ENCODE data around the gene SLC4A3. TPM values are rescaled to one million over a fixed set of nuclear protein-coding genes. Genes with fewer than 3 reads are reported as not detected.

SLC4A3 gene
- total RNA-seq, 1 experiment from 2014 or later: 20.2 TPM

GRCh38 chr2:219688560-219689445 is 61.4 kb downstream of the SLC4A3 start:
- peak overlapping the region; percentile 57 for H3K4me3 Mint-ChIP-seq (ENCODE audit: low read depth, unreplicated experiment)
- TSS peak; percentile 15 for BruUV-seq (replicated peaks)

GRCh38 chr2:219689676-219690628 is 62.5 kb downstream of the SLC4A3 start:
- Mint-ChIP-seq H3K9me3 (ENCODE audit: low read depth, unreplicated experiment) (no peaks in the 10 kb centered on the region), H3K27ac (ENCODE audit: unreplicated experiment) (peak overlapping the region; percentile 100), H3K36me3 (ENCODE audit: insufficient read depth, unreplicated experiment) (peaks cover 29% of the 10 kb centered on the region)

More at GRCh38 chr2:219688560-219689445, 61.4 kb downstream of the SLC4A3 start:
- H3K9me3 Mint-ChIP-seq (ENCODE audit: low read depth, unreplicated experiment): no peaks in the 10 kb centered on the region
- TF ChIP-seq CTCF (IDR thresholded peaks at IDR 0.05; ENCODE audit: unreplicated experiment): no peak
- peaks cover 35% of the 10 kb centered on the region for H3K36me3 Mint-ChIP-seq (ENCODE audit: insufficient read depth, unreplicated experiment)
- H3K4me1 Mint-ChIP-seq (ENCODE audit: low read depth, unreplicated experiment): peaks cover 47% of the 10 kb centered on the region
- H3K27me3 Mint-ChIP-seq (ENCODE audit: unreplicated experiment): no peaks in the 10 kb centered on the region
- peak overlapping the region; percentile 100 for H3K27ac Mint-ChIP-seq (ENCODE audit: unreplicated experiment)
- CTCF ChIA-PET: interaction anchor here (0.5 to 2.2 kb wide), 15 partner anchors 11 to 528 kb away, joined by 3 to 17 read pairs (median 6); partner anchors contain the start of genes CHPF and TMEM198
- peak; percentile 72 for DNase-seq
- intact Hi-C loops (cut with micrococcal nuclease; ENCODE audit: unreplicated experiment): loop anchor here (1.0 kb wide), 3 partner anchors 27 to 148 kb away; no protein-coding TSS in a partner anchor

GRCh38 chr2:219691571-219691970 is 64.1 kb downstream of the SLC4A3 start:
- H3K27me3 Mint-ChIP-seq (ENCODE audit: unreplicated experiment): no peaks in the 10 kb centered on the region
- CTCF ChIA-PET: interaction anchor here (1.0 kb wide), 1 partner anchor 46 kb away, joined by 3 read pairs; no protein-coding TSS in a partner anchor
- intact Hi-C loops (cut with micrococcal nuclease; ENCODE audit: unreplicated experiment): no loop called here

More at GRCh38 chr2:219689676-219690628, 62.5 kb downstream of the SLC4A3 start:
- Mint-ChIP-seq H3K4me3 (ENCODE audit: low read depth, unreplicated experiment) (no peak overlapping the region), H3K27me3 (ENCODE audit: unreplicated experiment) (no peaks in the 10 kb centered on the region), H3K4me1 (ENCODE audit: low read depth, unreplicated experiment) (peaks cover 36% of the 10 kb centered on the region)
- peak; percentile 68 for TF ChIP-seq CTCF (IDR thresholded peaks at IDR 0.05; ENCODE audit: unreplicated experiment)
- DNase-seq: peak; percentile 75
- BruUV-seq (replicated peaks): no TSS peak
- CTCF ChIA-PET: interaction anchor here (0.6 to 2.2 kb wide), 12 partner anchors 10 to 237 kb away, joined by 3 to 17 read pairs (median 6); partner anchors contain the start of genes CHPF and TMEM198
- intact Hi-C loops (cut with micrococcal nuclease; ENCODE audit: unreplicated experiment): loop anchor here (1.0 kb wide), 2 partner anchors 48 to 149 kb away; no protein-coding TSS in a partner anchor

More at GRCh38 chr2:219691571-219691970, 64.1 kb downstream of the SLC4A3 start:
- BruUV-seq (replicated peaks): no TSS peak
- H3K4me3 Mint-ChIP-seq (ENCODE audit: low read depth, unreplicated experiment): no peak overlapping the region
- no peak for TF ChIP-seq CTCF (IDR thresholded peaks at IDR 0.05; ENCODE audit: unreplicated experiment)
- H3K36me3 Mint-ChIP-seq (ENCODE audit: insufficient read depth, unreplicated experiment): peaks cover 13% of the 10 kb centered on the region
- no peak for DNase-seq
- H3K4me1 Mint-ChIP-seq (ENCODE audit: low read depth, unreplicated experiment): peaks cover 25% of the 10 kb centered on the region
- no peaks in the 10 kb centered on the region for H3K9me3 Mint-ChIP-seq (ENCODE audit: low read depth, unreplicated experiment)
- H3K27ac Mint-ChIP-seq (ENCODE audit: unreplicated experiment): no peak overlapping the region

Other genes starting within 250 kb of the SLC4A3 start
- gene DNPEP, start 239.7 kb upstream of the SLC4A3 start, total RNA-seq (2022): 70.3 and 75.1 TPM in 2 replicates
- gene DES, start 209.3 kb upstream of the SLC4A3 start, total RNA-seq (2022): not detected in 2 replicates
- 13.4 and 16.7 TPM in 2 replicates for gene SPEG, start 192.8 kb upstream of the SLC4A3 start, total RNA-seq (2022)
- gene GMPPA, start 128.7 kb upstream of the SLC4A3 start, total RNA-seq (2022): 53.0 and 59.4 TPM in 2 replicates
- 0.17 TPM in 1 of 2 replicates, not detected in the other for gene ASIC4, start 113.1 kb upstream of the SLC4A3 start, total RNA-seq (2022)
- gene CHPF, start 83.8 kb upstream of the SLC4A3 start, total RNA-seq (2022): 139 and 141 TPM in 2 replicates
- gene TMEM198, start 83.6 kb upstream of the SLC4A3 start, total RNA-seq (2022): 5.2 and 5.9 TPM in 2 replicates
- 65.9 and 76.5 TPM in 2 replicates for gene OBSL1, start 56.1 kb upstream of the SLC4A3 start, total RNA-seq (2022)
- gene INHA, start 55.3 kb upstream of the SLC4A3 start, total RNA-seq (2022): 0.80 and 0.83 TPM in 2 replicates
- 29.3 and 32.5 TPM in 2 replicates for gene STK11IP, start 29.8 kb upstream of the SLC4A3 start, total RNA-seq (2022)